Right atrium auricular region (tissue), 2 donors: ENCODE data around the gene PLXNB2. TPM values are rescaled to one million over a fixed set of nuclear protein-coding genes. Genes with fewer than 3 reads are reported as not detected.

Experiments
- DNase-seq: peaks from one replicate; pipeline ENCODE4 v3.0.0-alpha.2; 2019; ENCODE audit warnings: low spot score
- H3K27ac ChIP-seq, 2 donors: fragments of 200-600 bp; sonication (generic); 1 replicate in 1 of 2; 2 replicates in 1 of 2; pipeline ENCODE4 v1.5.1; 2016 to 2019
- H3K27me3 ChIP-seq, 2 donors: fragments of 200-600 bp; sonication (generic); one replicate each; pipeline versions ENCODE4 v1.5.1 to v1.6.0; 2017 to 2019
- H3K36me3 ChIP-seq: fragments of 200-600 bp; sonication (generic); one replicate; pipeline ENCODE4 v1.5.1; 2016
- H3K4me1 ChIP-seq, 2 donors: fragments of 200-600 bp; sonication (generic); one replicate each; pipeline versions ENCODE4 v1.5.1 to v1.6.0; 2017 to 2019
- H3K4me3 ChIP-seq, 2 donors: fragments of 200-600 bp; sonication (generic); 1 replicate in 1 of 2; 2 replicates in 1 of 2; pipeline ENCODE4 v1.5.1; 2017 to 2019; ENCODE audit warnings: mild to moderate bottlenecking in 1 of 2, moderate library complexity in 1 of 2
- H3K9me3 ChIP-seq, 2 donors: fragments of 200-600 bp; sonication (generic); one replicate each; pipeline ENCODE4 v1.5.1; 2019
- total RNA-seq, 2 donors: library from RNA; depleted of rRNA; stranded (reverse); fragments of >200 nt; gene quantifications; one replicate each; pipeline ENCODE4 v1.1.0, GENCODE V29; 2016
- TF ChIP-seq, protein P1 (sequence below), 2 donors: fragments of 200-600 bp; sonication (generic); IDR thresholded peaks; one replicate each; pipeline ENCODE4 v1.5.1; 2019; ENCODE audit warnings: antibody characterized with exemption in 2 of 2

Gene PLXNB2
- total RNA-seq, result 10 to 100 TPM; 60.3 to 92.8 TPM

DNA sequence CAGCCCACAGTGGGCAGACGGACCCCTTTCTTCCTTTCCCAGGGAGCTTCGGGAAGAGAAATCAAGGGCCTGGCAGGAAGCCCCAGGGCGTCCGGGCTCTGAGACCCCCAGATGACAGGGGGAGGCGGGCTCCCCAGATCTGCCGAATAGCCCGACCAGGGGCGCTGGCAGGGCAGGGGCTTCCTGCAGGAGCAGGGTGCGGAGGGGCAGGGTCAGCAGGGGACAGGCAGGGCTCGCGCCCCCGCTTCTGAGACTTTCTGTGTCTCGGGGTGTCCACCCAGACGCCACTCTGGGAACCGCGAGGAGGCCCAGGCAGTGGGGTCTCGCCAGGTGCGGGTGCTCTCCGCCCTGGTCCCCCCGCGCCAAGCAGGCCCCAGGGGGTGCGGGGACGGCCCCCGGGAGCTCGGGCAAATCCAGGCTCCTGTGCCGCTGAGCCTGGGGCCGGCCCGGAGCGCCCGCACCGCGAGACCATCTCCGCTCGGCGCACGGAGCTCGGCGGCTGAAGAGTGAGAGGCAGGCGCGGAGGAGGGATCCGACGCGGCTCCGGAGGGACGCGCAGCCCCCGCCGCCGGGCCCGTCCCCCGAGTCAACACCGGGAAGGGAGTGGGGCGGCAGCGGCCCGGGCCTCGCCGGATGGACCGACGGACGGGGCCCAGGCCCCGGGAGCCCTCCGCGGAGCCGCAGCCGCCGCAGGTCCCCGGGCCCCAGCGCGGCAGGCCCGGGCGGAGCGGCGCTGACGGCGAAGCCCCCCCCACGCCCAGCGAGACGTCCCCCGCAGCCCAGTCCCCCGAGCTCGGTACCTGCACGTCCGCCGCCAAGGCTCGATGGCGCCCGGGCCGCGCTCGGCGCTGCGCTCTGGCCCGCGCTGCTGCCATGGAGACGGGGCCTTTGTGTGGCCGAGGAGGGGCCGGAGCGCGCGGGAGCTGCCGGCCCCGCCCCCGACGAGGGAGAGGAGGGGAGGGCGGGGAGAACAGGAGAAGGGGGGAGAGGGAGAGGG is at the start of gene PLXNB2:
Gene PLXNB2 (minus strand): TSS at position 894 of the 997 bp plus-strand sequence. CDS start 17,062 bp downstream, outside the sequence.
- no peaks in the 10 kb centered on the region for H3K36me3 ChIP-seq
- no peaks in the 10 kb centered on the region for H3K27me3 ChIP-seq
- peak within 1 kb of the TSS; percentile 91 to 93 for H3K27ac ChIP-seq
- DNase-seq, result no peak
- H3K9me3 ChIP-seq, result no peaks in the 10 kb centered on the region
- peak within 1 kb of the TSS; percentile 87 to 91 for H3K4me3 ChIP-seq
- TF ChIP-seq, protein P1, sequence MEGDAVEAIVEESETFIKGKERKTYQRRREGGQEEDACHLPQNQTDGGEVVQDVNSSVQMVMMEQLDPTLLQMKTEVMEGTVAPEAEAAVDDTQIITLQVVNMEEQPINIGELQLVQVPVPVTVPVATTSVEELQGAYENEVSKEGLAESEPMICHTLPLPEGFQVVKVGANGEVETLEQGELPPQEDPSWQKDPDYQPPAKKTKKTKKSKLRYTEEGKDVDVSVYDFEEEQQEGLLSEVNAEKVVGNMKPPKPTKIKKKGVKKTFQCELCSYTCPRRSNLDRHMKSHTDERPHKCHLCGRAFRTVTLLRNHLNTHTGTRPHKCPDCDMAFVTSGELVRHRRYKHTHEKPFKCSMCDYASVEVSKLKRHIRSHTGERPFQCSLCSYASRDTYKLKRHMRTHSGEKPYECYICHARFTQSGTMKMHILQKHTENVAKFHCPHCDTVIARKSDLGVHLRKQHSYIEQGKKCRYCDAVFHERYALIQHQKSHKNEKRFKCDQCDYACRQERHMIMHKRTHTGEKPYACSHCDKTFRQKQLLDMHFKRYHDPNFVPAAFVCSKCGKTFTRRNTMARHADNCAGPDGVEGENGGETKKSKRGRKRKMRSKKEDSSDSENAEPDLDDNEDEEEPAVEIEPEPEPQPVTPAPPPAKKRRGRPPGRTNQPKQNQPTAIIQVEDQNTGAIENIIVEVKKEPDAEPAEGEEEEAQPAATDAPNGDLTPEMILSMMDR (IDR thresholded peaks at IDR 0.05), result no peak
- H3K4me1 ChIP-seq, result peaks cover 0 to 69% of the 10 kb centered on the region in 2 donors

DNA sequence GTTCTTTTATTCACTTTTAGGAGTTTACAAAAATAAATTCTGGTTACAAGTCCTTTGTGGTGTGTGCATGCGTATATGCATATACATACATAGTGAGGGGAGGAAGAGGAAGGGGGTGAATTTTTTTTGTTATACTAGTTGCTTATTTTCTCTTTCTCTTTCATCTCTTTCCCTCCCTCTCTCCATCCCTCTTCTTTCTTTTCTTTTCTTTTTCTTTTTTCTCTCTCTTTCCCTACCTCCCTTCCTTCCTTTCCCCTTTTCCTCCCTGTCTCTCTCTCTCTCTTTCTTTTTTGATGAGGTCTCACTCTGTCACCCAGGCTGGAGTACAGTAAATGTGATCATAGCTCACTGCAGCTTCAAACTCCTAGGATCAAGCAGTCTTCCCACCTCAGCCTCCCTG is 49.8 kb upstream of the PLXNB2 start:
- no peaks in the 10 kb centered on the region for H3K27me3 ChIP-seq
- DNase-seq, result no peak
- peaks cover 0 to 16% of the 10 kb centered on the region in 2 donors for H3K4me1 ChIP-seq
- no peaks in the 10 kb centered on the region for H3K9me3 ChIP-seq
- H3K36me3 ChIP-seq, result peaks cover 12% of the 10 kb centered on the region
- TF ChIP-seq, protein P1 (IDR thresholded peaks at IDR 0.05), result no peak
- H3K27ac ChIP-seq, result no peak overlapping the region
- H3K4me3 ChIP-seq, result no peak overlapping the region

DNA sequence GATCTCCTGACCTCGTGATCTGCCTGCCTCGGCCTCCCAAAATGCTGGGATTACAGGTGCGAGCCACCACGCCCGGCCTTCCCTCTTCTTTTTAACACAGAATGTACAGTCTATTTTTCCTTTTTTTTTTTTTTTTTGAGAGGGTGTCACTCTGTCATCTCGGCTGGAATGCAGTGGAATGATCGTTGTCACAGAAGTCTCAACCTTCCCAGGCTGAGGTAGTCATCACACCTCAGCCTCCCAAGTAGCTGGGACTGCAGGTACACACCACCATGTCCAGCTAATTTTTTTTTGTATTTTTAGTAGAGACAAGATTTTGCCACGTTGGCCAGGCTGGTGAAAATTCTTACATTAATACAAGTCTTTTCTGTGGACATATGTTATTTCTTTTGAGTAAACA is 48.7 kb upstream of the PLXNB2 start:
- Histone ChIP-seq H3K27ac (no peak overlapping the region), H3K4me3 (no peak overlapping the region), H3K4me1 (peaks cover 0 to 11% of the 10 kb centered on the region in 2 donors), H3K9me3 (no peaks in the 10 kb centered on the region), H3K27me3 (no peaks in the 10 kb centered on the region), H3K36me3 (peaks cover 6% of the 10 kb centered on the region)
- TF ChIP-seq, protein P1 (IDR thresholded peaks at IDR 0.05), result no peak
- DNase-seq, result no peak

- no peak overlapping the region for H3K27ac ChIP-seq
- no peak overlapping the region for H3K4me3 ChIP-seq
- H3K36me3 ChIP-seq, result no peaks in the 10 kb centered on the region
- no peaks in the 10 kb centered on the region for H3K27me3 ChIP-seq
- DNase-seq, result no peak
- H3K9me3 ChIP-seq, result no peaks in the 10 kb centered on the region
- peaks cover 0 to 16% of the 10 kb centered on the region in 2 donors for H3K4me1 ChIP-seq
- TF ChIP-seq, protein P1 (IDR thresholded peaks at IDR 0.05), result no peak
Observed at GRCh38 chr22:50348058-50348457, 40.6 kb upstream of the PLXNB2 start.

DNA sequence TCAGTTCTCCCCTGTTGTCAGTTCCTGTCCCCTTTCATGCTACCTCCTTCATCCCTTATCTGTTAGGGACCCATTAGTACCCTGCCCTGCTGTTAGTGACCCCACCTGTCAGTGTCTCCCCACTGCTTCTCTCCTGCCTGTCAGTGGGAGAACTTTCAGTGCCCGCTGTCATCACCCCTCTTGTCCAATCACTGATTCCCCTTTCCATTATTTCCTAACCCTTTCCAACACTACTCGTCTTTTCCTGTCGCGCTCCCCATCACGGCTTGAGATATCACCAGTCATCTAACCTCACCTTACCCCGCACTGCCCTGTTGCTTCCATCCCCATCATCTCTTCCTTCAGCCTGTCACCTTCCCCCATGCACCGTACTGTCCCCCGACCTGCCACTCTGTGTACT is 39.7 kb upstream of the PLXNB2 start:
- no peaks in the 10 kb centered on the region for H3K36me3 ChIP-seq
- no peak overlapping the region for H3K27ac ChIP-seq

More for the DNA sequence above, 39.7 kb upstream of the PLXNB2 start:
- no peak for DNase-seq
- H3K9me3 ChIP-seq, result no peaks in the 10 kb centered on the region
- H3K4me3 ChIP-seq, result no peak overlapping the region
- TF ChIP-seq, protein P1 (IDR thresholded peaks at IDR 0.05), result no peak
- H3K27me3 ChIP-seq, result no peaks in the 10 kb centered on the region
- H3K4me1 ChIP-seq, result peaks cover 0 to 24% of the 10 kb centered on the region in 2 donors
